Measurements from ENCODE around the gene SLC12A6. TPM values are rescaled to one million over a fixed set of nuclear protein-coding genes. Genes with fewer than 3 reads are reported as not detected.

Gene SLC12A6
- polyA plus RNA-seq, 2 of the 4 experiments (the other 2 are of a cell fraction), result 6.0 to 21.3 TPM

DNA sequence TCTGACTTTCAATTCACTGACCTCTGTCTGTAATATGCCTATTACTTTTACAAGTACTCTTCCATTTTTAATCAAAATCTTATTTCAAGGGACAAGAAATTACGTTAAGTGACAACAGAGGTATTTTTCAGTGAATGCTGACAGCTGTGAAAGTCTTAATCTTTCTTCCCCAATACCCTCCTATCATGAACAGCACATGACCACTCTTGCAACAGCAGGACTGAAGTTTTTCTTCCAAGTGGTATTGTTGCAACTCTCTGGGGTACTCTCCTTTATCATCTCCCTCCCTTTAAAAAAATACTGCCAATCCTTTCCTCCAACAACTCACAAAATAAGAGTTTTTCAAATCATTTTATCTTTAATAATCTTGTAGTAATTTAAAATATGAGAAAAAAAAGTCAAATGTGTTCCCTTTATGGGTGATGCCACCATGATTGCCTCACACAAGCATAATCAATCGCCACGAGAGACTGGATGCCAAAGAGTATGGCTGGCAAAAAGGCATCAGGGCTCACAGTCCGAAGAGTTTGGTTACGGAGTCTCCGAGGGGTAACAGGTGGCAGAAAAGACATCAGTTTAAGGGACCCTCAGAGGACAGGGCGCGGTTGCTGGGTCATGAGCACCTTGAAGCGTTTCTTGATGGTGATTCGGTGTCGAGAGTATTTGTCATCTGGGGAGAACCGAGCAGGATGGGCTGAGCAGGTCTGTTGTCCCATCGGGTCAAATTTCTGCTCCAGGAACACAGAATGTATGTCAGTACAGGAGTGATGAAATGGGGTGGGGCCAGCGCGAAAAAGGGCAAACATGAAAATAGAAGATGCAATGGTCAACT lies 4.0 kb upstream of the SLC12A6 start:
- H3K4me1 ChIP-seq, result peaks cover 15% of the 10 kb centered on the region; the same call in 2 of the 3 replicates

DNA sequence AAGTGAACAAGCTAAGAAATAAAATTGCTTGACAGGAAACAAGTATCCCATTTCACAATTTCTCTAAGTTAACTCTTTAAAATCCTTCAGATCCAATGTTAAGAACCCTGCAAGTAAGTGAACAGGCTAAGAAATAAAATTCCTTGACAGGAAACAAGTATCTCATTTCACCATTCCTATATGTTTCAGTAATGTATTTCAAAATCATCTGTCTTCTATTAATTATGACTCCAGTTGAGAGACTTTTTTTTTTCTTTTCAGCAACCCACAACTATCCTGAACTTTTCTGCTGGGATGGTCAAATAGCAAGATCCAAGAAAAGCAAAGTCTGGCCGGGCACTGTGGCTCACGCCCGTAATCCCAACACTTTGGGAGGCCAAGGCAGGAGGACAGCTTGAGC lies 2.4 kb upstream of the SLC12A6 start:
- 91% methylated on average over 3 of the region's 3 CpGs for WGBS (ENCODE audit: missing lambda C conversion rate)
- CTCF ChIA-PET, result interaction anchor here (1.5 to 5.1 kb wide), 5 partner anchors 11 to 130 kb away, joined by 3 to 34 read pairs (median 7); partner anchors contain the start of genes KATNBL1 and LPCAT4
- Histone ChIP-seq H3K4me3 (no peak overlapping the region), H3K4me2 (no peak overlapping the region), H3K4me1 (peaks cover 15% of the 10 kb centered on the region; the same call in 2 of the 3 replicates), H3K27ac (no peak overlapping the region), H3K9me3 (no peaks in the 10 kb centered on the region)
- TF ChIP-seq CHD2 (IDR thresholded peaks at IDR 0.05; ENCODE audit: low read length, partially characterized antibody) (no peak), JUN (IDR thresholded peaks at IDR 0.05) (no peak), SMC3 (IDR thresholded peaks at IDR 0.05) (no peak)
- TF ChIP-seq, protein P1, sequence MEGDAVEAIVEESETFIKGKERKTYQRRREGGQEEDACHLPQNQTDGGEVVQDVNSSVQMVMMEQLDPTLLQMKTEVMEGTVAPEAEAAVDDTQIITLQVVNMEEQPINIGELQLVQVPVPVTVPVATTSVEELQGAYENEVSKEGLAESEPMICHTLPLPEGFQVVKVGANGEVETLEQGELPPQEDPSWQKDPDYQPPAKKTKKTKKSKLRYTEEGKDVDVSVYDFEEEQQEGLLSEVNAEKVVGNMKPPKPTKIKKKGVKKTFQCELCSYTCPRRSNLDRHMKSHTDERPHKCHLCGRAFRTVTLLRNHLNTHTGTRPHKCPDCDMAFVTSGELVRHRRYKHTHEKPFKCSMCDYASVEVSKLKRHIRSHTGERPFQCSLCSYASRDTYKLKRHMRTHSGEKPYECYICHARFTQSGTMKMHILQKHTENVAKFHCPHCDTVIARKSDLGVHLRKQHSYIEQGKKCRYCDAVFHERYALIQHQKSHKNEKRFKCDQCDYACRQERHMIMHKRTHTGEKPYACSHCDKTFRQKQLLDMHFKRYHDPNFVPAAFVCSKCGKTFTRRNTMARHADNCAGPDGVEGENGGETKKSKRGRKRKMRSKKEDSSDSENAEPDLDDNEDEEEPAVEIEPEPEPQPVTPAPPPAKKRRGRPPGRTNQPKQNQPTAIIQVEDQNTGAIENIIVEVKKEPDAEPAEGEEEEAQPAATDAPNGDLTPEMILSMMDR (IDR thresholded peaks at IDR 0.05), result no peak
- no peak for ATAC-seq
- no peak for FAIRE-seq
- DNase-seq (ENCODE audit: low read depth in 1 of 2, low spot score in 1 of 2), result no peak
- POLR2A ChIA-PET, result interaction anchor here (2.8 kb wide), 1 partner anchor 27 kb away, joined by 20 read pairs; the partner anchor contains the start of gene LPCAT4

More for the DNA sequence above, 4.0 kb upstream of the SLC12A6 start:
- H3K9me3 ChIP-seq, result no peaks in the 10 kb centered on the region
- peak overlapping the region; percentile 68 for H3K4me3 ChIP-seq
- CTCF ChIA-PET, result interaction anchor here (0.7 to 5.2 kb wide), 6 partner anchors 9 to 142 kb away, joined by 5 to 80 read pairs (median 24); partner anchors contain the start of gene LPCAT4
- TF ChIP-seq, protein P2, sequence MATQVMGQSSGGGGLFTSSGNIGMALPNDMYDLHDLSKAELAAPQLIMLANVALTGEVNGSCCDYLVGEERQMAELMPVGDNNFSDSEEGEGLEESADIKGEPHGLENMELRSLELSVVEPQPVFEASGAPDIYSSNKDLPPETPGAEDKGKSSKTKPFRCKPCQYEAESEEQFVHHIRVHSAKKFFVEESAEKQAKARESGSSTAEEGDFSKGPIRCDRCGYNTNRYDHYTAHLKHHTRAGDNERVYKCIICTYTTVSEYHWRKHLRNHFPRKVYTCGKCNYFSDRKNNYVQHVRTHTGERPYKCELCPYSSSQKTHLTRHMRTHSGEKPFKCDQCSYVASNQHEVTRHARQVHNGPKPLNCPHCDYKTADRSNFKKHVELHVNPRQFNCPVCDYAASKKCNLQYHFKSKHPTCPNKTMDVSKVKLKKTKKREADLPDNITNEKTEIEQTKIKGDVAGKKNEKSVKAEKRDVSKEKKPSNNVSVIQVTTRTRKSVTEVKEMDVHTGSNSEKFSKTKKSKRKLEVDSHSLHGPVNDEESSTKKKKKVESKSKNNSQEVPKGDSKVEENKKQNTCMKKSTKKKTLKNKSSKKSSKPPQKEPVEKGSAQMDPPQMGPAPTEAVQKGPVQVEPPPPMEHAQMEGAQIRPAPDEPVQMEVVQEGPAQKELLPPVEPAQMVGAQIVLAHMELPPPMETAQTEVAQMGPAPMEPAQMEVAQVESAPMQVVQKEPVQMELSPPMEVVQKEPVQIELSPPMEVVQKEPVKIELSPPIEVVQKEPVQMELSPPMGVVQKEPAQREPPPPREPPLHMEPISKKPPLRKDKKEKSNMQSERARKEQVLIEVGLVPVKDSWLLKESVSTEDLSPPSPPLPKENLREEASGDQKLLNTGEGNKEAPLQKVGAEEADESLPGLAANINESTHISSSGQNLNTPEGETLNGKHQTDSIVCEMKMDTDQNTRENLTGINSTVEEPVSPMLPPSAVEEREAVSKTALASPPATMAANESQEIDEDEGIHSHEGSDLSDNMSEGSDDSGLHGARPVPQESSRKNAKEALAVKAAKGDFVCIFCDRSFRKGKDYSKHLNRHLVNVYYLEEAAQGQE (IDR thresholded peaks at IDR 0.05), result no peak
- no peak for TF ChIP-seq PHF8 (IDR thresholded peaks at IDR 0.05; ENCODE audit: borderline replicate concordance, low read depth)
- TF ChIP-seq FOSB (CRISPR knock-in tag; IDR thresholded peaks at IDR 0.05), result no peak
- TF ChIP-seq RARB (CRISPR knock-in tag; IDR thresholded peaks at IDR 0.05), result no peak
- no peak for TF ChIP-seq NR3C1 (IDR thresholded peaks at IDR 0.05)
- TF ChIP-seq CHD2 (IDR thresholded peaks at IDR 0.05; ENCODE audit: low read length, partially characterized antibody), result no peak
- no peak for TF ChIP-seq ZC3H11A (IDR thresholded peaks at IDR 0.05)
- WGBS (ENCODE audit: missing lambda C conversion rate), result 92% methylated on average over 15 of the region's 15 CpGs
- peak overlapping the region; percentile 86 for H3K4me2 ChIP-seq
- ATAC-seq, result no peak
- POLR2A ChIA-PET, result no interaction called here
- no peak for DNase-seq (ENCODE audit: low read depth in 1 of 2, low spot score in 1 of 2)
- H3K27ac ChIP-seq, result peak overlapping the region in 1 of 2 experiments; percentile 88; a peak in 2 of 6 replicates
- FAIRE-seq, result no peak

DNA sequence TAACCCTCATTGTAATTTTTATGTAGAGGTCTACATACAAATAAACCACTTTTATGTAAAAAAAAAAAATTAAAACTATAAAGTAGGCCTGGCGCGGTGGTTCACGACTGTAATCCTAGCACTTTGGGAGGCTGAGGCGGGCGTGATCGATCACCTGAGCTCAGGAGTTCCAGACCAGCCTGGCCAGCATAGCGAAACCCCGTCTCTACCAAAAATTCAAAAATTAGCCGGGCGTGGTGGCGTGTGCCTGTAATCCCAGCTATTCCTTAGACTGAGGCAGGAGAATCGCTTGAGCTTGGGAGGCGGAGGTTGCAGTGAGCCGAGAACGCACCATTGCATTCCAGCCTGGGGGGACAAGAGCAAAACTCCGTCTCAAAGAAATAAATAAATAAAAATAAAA lies 766 bp upstream of the SLC12A6 start:
- FAIRE-seq (no peak), DNase-seq (ENCODE audit: low read depth in 1 of 2, low spot score in 1 of 2) (no peak), ATAC-seq (no peak)
- CTCF ChIA-PET, result interaction anchor here (1.0 to 5.1 kb wide), 12 partner anchors 9 to 276 kb away, joined by 3 to 34 read pairs (median 4); partner anchors contain the start of gene LPCAT4
- Histone ChIP-seq H3K4me2 (peak overlapping the region; percentile 77), H3K9me3 (no peaks in the 10 kb centered on the region), H3K4me1 (peaks cover 15% of the 10 kb centered on the region; the same call in 2 of the 3 replicates), H3K27ac (peak overlapping the region; percentile 83 to 95; a peak in 5 of 6 replicates), H3K4me3 (peak overlapping the region; percentile 64)
- POLR2A ChIA-PET, result interaction anchor here (0.7 to 2.8 kb wide), 9 partner anchors 10 to 650 kb away, joined by 3 to 24 read pairs (median 4); partner anchors contain the start of genes EMC7, GOLGA8B, LPCAT4 and PGBD4
- 90% methylated on average over 16 of the region's 16 CpGs for WGBS (ENCODE audit: missing lambda C conversion rate)
- TF ChIP-seq ZNF302 (CRISPR knock-in tag; IDR thresholded peaks at IDR 0.05) (no peak), JUN (IDR thresholded peaks at IDR 0.05) (no peak), MYC (IDR thresholded peaks at IDR 0.05; ENCODE audit: borderline replicate concordance, low read length) (no peak), HOXB13 (CRISPR knock-in tag; IDR thresholded peaks at IDR 0.05; ENCODE audit: low read depth) (no peak)
- TF ChIP-seq, protein P3, sequence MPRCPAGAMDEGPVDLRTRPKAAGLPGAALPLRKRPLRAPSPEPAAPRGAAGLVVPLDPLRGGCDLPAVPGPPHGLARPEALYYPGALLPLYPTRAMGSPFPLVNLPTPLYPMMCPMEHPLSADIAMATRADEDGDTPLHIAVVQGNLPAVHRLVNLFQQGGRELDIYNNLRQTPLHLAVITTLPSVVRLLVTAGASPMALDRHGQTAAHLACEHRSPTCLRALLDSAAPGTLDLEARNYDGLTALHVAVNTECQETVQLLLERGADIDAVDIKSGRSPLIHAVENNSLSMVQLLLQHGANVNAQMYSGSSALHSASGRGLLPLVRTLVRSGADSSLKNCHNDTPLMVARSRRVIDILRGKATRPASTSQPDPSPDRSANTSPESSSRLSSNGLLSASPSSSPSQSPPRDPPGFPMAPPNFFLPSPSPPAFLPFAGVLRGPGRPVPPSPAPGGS (IDR thresholded peaks at IDR 0.05), result no peak
- TF ChIP-seq, protein P4, sequence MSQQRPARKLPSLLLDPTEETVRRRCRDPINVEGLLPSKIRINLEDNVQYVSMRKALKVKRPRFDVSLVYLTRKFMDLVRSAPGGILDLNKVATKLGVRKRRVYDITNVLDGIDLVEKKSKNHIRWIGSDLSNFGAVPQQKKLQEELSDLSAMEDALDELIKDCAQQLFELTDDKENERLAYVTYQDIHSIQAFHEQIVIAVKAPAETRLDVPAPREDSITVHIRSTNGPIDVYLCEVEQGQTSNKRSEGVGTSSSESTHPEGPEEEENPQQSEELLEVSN (IDR thresholded peaks at IDR 0.05; ENCODE audit: borderline replicate concordance, low read depth), result no peak
- TF ChIP-seq, protein P5, sequence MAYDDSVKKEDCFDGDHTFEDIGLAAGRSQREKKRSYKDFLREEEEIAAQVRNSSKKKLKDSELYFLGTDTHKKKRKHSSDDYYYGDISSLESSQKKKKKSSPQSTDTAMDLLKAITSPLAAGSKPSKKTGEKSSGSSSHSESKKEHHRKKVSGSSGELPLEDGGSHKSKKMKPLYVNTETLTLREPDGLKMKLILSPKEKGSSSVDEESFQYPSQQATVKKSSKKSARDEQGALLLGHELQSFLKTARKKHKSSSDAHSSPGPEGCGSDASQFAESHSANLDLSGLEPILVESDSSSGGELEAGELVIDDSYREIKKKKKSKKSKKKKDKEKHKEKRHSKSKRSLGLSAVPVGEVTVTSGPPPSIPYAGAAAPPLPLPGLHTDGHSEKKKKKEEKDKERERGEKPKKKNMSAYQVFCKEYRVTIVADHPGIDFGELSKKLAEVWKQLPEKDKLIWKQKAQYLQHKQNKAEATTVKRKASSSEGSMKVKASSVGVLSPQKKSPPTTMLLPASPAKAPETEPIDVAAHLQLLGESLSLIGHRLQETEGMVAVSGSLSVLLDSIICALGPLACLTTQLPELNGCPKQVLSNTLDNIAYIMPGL (CRISPR knock-in tag; IDR thresholded peaks at IDR 0.05; ENCODE audit: borderline replicate concordance), result no peak
